HepG2 (cell line): ENCODE results near the gene RNASE8. TPM values are rescaled to one million over a fixed set of nuclear protein-coding genes. Genes with fewer than 3 reads are reported as not detected.
A peak's percentile ranks its signal among the peaks of the same experiment; 100 is the strongest.

Experiments used
- ATF3 ChIP-seq: sonication (generic); formaldehyde crosslinking; IDR thresholded peaks from 2 replicates; pipeline ENCODE4 v1.4.0; 2020; ENCODE audit warnings: missing genetic modification reagents
- CBX2 ChIP-seq, 2 experiments: fragments of 200-600 bp in 1 of 2; sonication (generic); formaldehyde crosslinking in 1 of 2; IDR thresholded peaks; 2 replicates each; pipeline versions ENCODE4 v1.7.0 to v1.8.1; 2018 to 2022; ENCODE audit warnings: low read depth in 2 of 2, low read length in 1 of 2, mild to moderate bottlenecking in 1 of 2, missing genetic modification reagents in 1 of 2
- HHEX ChIP-seq: IDR thresholded peaks from 2 replicates; pipeline ENCODE4 v1.6.1; 2016; ENCODE audit warnings: control low read depth
- HOXA9 ChIP-seq: sonication (generic); formaldehyde crosslinking; IDR thresholded peaks from 2 replicates; pipeline ENCODE4 v1.8.1; 2022; ENCODE audit warnings: missing genetic modification reagents, mild to moderate bottlenecking, moderate library complexity, borderline replicate concordance
- KLF15 ChIP-seq: sonication (generic); formaldehyde crosslinking; IDR thresholded peaks from 2 replicates; pipeline ENCODE4 v1.8.1; 2023; ENCODE audit warnings: borderline replicate concordance, mild to moderate bottlenecking, inconsistent platforms, missing genetic modification reagents, mixed read lengths
- MEIS1 ChIP-seq: sonication (generic); formaldehyde crosslinking; IDR thresholded peaks from 2 replicates; pipeline ENCODE4 v1.9.0; 2021; ENCODE audit warnings: mild to moderate bottlenecking, missing genetic modification reagents, moderate library complexity, borderline replicate concordance
- MIER3 ChIP-seq: IDR thresholded peaks from 2 replicates; pipeline ENCODE4 v1.6.1; 2016; ENCODE audit warnings: missing compliant biosample characterization, borderline replicate concordance
- MYC ChIP-seq: sonication (generic); formaldehyde crosslinking; IDR thresholded peaks from 2 replicates; pipeline ENCODE4 v1.9.0; 2021; ENCODE audit warnings: missing genetic modification reagents, borderline replicate concordance
- NCOA1 ChIP-seq: sonication (generic); formaldehyde crosslinking; IDR thresholded peaks from 2 replicates; pipeline ENCODE4 v1.9.0; 2021; ENCODE audit warnings: missing genetic modification reagents
- NFE2 ChIP-seq: sonication (generic); formaldehyde crosslinking; IDR thresholded peaks from 2 replicates; pipeline ENCODE4 v1.4.0; 2020; ENCODE audit warnings: missing genetic modification reagents
- RXRB ChIP-seq: IDR thresholded peaks from 2 replicates; pipeline ENCODE4 v1.6.1; 2016; ENCODE audit warnings: borderline replicate concordance, missing genetic modification reagents, missing compliant biosample characterization
- SP140L ChIP-seq: sonication (generic); formaldehyde crosslinking; IDR thresholded peaks from 2 replicates; pipeline ENCODE4 v1.4.0; 2020; ENCODE audit warnings: missing genetic modification reagents, borderline replicate concordance
- TAF1 ChIP-seq: sonication (generic); formaldehyde crosslinking; IDR thresholded peaks from 2 replicates; pipeline ENCODE4 v1.4.0; 2020; ENCODE audit warnings: missing genetic modification reagents
- ZBTB34 ChIP-seq: sonication (generic); formaldehyde crosslinking; IDR thresholded peaks from 2 replicates; pipeline ENCODE4 v1.8.0; 2022; ENCODE audit warnings: mild to moderate bottlenecking, missing genetic modification reagents
- ZFX ChIP-seq: sonication (generic); formaldehyde crosslinking; IDR thresholded peaks from 2 replicates; pipeline ENCODE4 v1.4.0; 2020; ENCODE audit warnings: mild to moderate bottlenecking, low read depth, missing genetic modification reagents, moderate library complexity
- ZNF329 ChIP-seq: sonication (generic); formaldehyde crosslinking; IDR thresholded peaks from 2 replicates; pipeline ENCODE4 v1.9.0; 2021; ENCODE audit warnings: low read depth, mild to moderate bottlenecking, missing genetic modification reagents
- ZNF331 ChIP-seq: sonication (generic); formaldehyde crosslinking; IDR thresholded peaks from 2 replicates; pipeline ENCODE4 v1.4.0; 2020; ENCODE audit warnings: missing genetic modification reagents
- ZNF350 ChIP-seq: sonication (generic); formaldehyde crosslinking; IDR thresholded peaks from 2 replicates; pipeline ENCODE4 v1.4.0; 2020; ENCODE audit warnings: mild to moderate bottlenecking, low read depth, missing genetic modification reagents, borderline replicate concordance
- ZNF576 ChIP-seq: sonication (generic); formaldehyde crosslinking; IDR thresholded peaks from 2 replicates; pipeline ENCODE4 v1.4.0; 2020; ENCODE audit warnings: mild to moderate bottlenecking, missing genetic modification reagents
- ZNF775 ChIP-seq: sonication (generic); formaldehyde crosslinking; IDR thresholded peaks from 2 replicates; pipeline ENCODE4 v1.4.0; 2020; ENCODE audit warnings: missing genetic modification reagents, mild to moderate bottlenecking, moderate library complexity, borderline replicate concordance
- ZSCAN25 ChIP-seq: sonication (generic); formaldehyde crosslinking; IDR thresholded peaks from 2 replicates; pipeline ENCODE4 v1.8.0; 2022; ENCODE audit warnings: mild to moderate bottlenecking, missing genetic modification reagents
- polyA plus RNA-seq, 8 experiments: library from polyadenylated mRNA; depleted of rRNA in 3 of 8; stranded (reverse) in 7 of 8; unstranded in 1 of 8; fragments of >200 nt; fragmentation: Illumina TruSeq in 4 of 8; extraction: Trizol in 4 of 8; gene quantifications; 2 replicates each; pipeline versions ENCODE4 v1.2.1 to v1.2.3, GENCODE V29; 2011 to 2016; ENCODE audit warnings: low read depth in 4 of 8, missing spikeins in 1 of 8, mixed read lengths in 1 of 8; ENCODE audit not compliant: insufficient read depth in 1 of 8
- total RNA-seq, 5 experiments: library from RNA; depleted of rRNA; stranded (reverse); fragments of >200 nt; fragmentation: Illumina TruSeq; extraction: Trizol; gene quantifications; 2 replicates each; pipeline ENCODE4 v1.2.3, GENCODE V29; 2016; ENCODE audit warnings: low read depth in 1 of 5
- TF ChIP-seq, protein P1 (sequence below): sonication (generic); formaldehyde crosslinking; IDR thresholded peaks from 2 replicates; pipeline ENCODE4 v1.5.0; 2020; ENCODE audit warnings: missing genetic modification reagents, mild to moderate bottlenecking, borderline replicate concordance
- TF ChIP-seq, protein P2 (sequence below): sonication (generic); formaldehyde crosslinking; IDR thresholded peaks from 2 replicates; pipeline ENCODE4 v1.5.1; 2020; ENCODE audit warnings: missing genetic modification reagents, mild to moderate bottlenecking, borderline replicate concordance

RNASE8 gene
- total and polyA plus RNA-seq, 2 of the 13 experiments (the other 11 are each of a cell fraction or from before 2014, with no cell fraction given): not detected

DNA sequence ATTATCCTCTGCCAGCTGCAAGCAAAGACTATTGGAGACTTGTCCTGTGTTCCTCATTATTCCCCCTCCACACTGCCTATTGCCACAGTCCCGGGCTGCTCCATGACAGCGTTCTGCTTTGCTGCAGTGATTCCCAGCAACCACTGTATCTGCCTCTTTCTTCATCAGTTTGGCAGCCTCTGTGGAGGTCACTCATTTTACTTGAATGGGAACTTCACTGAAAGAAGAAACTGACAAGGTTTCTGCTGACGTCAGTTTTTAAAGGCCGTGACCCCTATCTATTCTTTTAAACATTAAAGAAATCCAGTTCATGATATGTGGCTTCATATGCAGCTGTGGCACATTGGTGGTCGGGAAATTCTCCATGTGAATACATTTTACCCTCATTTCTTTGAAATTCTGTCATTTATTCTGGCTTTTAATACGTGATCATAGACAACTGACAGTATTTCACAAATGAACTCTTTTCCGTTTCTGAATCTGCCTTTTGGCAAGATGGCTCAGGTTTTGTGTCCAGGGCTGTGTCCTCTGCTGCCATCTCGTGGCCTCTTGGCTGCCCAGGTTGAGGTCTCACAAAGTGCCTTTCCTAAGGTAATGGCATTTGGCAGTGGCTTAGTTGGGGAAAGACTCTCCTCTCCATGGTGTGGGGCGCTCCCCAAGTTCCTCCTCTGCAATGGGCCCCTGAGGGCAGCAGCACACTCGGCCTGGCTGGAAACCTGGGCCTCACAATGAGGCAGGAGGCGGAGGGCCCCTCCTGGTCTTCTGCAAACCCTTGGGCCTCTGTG is 49.1 kb downstream of the RNASE8 start (continued):
- TF ChIP-seq CBX2 (IDR thresholded peaks at IDR 0.05; ENCODE audit: low read depth, low read length) (no peak), CBX2 (CRISPR knock-in tag; IDR thresholded peaks at IDR 0.05; ENCODE audit: low read depth) (no peak), ZNF329 (CRISPR knock-in tag) (no peak), ZFX (CRISPR knock-in tag) (peak; percentile 71), MIER3 (CRISPR knock-in tag) (peak; percentile 20; the same call in 1 of the 2 replicates), NCOA1 (CRISPR knock-in tag) (no peak; the same call in 1 of the 2 replicates), ZNF576 (no peak), ATF3 (CRISPR knock-in tag) (no peak; the same call in 1 of the 2 replicates), ZNF331 (CRISPR knock-in tag) (peak; percentile 80), HHEX (CRISPR knock-in tag) (no peak), MEIS1 (CRISPR knock-in tag) (no peak), ZNF775 (no peak), NFE2 (no peak), KLF15 (CRISPR knock-in tag) (no peak), ZNF350 (CRISPR knock-in tag) (peak; percentile 83; the same call in 1 of the 2 replicates), MYC (peak; percentile 38; the same call in 1 of the 2 replicates), TAF1 (CRISPR knock-in tag) (no peak; the same call in 1 of the 2 replicates), SP140L (0 out of 2 replicates have a peak, but pooled peaks have one; percentile 81), HOXA9 (no peak), ZSCAN25 (CRISPR knock-in tag) (no peak), ZBTB34 (CRISPR knock-in tag) (no peak), RXRB (peak; percentile 75)
- TF ChIP-seq, protein P1, sequence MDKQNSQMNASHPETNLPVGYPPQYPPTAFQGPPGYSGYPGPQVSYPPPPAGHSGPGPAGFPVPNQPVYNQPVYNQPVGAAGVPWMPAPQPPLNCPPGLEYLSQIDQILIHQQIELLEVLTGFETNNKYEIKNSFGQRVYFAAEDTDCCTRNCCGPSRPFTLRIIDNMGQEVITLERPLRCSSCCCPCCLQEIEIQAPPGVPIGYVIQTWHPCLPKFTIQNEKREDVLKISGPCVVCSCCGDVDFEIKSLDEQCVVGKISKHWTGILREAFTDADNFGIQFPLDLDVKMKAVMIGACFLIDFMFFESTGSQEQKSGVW (CRISPR knock-in tag): no peak
- TF ChIP-seq, protein P2, sequence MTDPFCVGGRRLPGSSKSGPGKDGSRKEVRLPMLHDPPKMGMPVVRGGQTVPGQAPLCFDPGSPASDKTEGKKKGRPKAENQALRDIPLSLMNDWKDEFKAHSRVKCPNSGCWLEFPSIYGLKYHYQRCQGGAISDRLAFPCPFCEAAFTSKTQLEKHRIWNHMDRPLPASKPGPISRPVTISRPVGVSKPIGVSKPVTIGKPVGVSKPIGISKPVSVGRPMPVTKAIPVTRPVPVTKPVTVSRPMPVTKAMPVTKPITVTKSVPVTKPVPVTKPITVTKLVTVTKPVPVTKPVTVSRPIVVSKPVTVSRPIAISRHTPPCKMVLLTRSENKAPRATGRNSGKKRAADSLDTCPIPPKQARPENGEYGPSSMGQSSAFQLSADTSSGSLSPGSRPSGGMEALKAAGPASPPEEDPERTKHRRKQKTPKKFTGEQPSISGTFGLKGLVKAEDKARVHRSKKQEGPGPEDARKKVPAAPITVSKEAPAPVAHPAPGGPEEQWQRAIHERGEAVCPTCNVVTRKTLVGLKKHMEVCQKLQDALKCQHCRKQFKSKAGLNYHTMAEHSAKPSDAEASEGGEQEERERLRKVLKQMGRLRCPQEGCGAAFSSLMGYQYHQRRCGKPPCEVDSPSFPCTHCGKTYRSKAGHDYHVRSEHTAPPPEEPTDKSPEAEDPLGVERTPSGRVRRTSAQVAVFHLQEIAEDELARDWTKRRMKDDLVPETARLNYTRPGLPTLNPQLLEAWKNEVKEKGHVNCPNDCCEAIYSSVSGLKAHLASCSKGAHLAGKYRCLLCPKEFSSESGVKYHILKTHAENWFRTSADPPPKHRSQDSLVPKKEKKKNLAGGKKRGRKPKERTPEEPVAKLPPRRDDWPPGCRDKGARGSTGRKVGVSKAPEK (CRISPR knock-in tag): peak; percentile 41; the same call in 1 of the 2 replicates
